ENCODE results near the gene CLSTN2. TPM values are rescaled to one million over a fixed set of nuclear protein-coding genes. Genes with fewer than 3 reads are reported as not detected.

CLSTN2 gene
- total and polyA plus RNA-seq, 8 donors, result 0.31 to 1.1 (median 0.61) TPM

DNA sequence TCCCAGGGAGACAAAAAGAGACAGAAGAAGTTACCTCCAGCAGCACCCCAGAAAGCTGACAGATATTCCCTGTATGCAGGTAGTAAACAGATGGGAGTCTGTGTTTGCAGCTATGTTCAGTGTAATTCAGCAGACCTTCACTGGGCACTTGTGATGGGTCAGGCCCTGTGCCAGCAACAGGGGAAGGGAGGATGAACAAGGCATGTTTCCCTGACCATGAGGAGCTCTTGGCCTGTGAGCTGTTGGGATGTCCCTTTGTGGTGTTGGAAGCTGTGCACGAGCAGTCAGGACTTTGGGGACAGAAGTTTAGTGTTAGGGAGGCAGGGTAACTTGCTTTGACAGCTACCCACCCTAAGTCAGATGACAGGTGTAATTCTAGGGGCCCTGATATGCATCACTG lies 636.9 kb downstream of the CLSTN2 start:
- no peak overlapping the region for H3K27ac ChIP-seq
- no peaks in the 10 kb centered on the region for H3K27me3 ChIP-seq
- intact Hi-C loops (cut with DNase I), result no loop called here
- no peak overlapping the region for H3K4me3 ChIP-seq
- DNase-seq (no peak), ATAC-seq (no peak)
- H3K9me3 ChIP-seq, result no peaks in the 10 kb centered on the region
- H3K4me1 ChIP-seq, result no peaks in the 10 kb centered on the region
- H3K36me3 ChIP-seq, result no peaks in the 10 kb centered on the region
- TF ChIP-seq, protein P1, sequence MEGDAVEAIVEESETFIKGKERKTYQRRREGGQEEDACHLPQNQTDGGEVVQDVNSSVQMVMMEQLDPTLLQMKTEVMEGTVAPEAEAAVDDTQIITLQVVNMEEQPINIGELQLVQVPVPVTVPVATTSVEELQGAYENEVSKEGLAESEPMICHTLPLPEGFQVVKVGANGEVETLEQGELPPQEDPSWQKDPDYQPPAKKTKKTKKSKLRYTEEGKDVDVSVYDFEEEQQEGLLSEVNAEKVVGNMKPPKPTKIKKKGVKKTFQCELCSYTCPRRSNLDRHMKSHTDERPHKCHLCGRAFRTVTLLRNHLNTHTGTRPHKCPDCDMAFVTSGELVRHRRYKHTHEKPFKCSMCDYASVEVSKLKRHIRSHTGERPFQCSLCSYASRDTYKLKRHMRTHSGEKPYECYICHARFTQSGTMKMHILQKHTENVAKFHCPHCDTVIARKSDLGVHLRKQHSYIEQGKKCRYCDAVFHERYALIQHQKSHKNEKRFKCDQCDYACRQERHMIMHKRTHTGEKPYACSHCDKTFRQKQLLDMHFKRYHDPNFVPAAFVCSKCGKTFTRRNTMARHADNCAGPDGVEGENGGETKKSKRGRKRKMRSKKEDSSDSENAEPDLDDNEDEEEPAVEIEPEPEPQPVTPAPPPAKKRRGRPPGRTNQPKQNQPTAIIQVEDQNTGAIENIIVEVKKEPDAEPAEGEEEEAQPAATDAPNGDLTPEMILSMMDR (IDR thresholded peaks at IDR 0.05), result no peak

DNA sequence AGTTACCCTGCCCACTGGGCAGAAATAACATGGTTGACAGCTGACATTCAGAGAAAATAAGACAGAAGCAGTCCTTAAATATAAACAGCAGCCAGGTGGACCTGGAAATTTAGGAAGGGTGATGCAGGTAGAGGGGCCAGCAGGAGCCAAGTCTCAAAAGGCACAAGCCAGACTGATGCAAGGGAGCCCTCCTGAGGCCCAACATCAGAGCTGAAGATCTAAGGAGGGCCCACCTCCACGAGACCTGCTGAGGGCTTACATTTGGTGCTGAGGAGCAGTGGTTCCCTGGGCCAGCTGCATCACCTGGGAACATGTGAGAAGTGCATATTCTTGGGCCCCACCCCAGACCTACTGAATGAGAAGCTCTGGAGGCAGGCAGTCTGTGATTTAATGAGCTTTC lies 637.3 kb downstream of the CLSTN2 start:
- ATAC-seq, result no peak
- TF ChIP-seq, protein P1 (IDR thresholded peaks at IDR 0.05), result no peak
- H3K27ac ChIP-seq, result no peak overlapping the region
- H3K36me3 ChIP-seq, result no peaks in the 10 kb centered on the region
- no peak for DNase-seq
- no peaks in the 10 kb centered on the region for H3K4me1 ChIP-seq
- intact Hi-C loops (cut with DNase I), result no loop called here
- H3K27me3 ChIP-seq, result no peaks in the 10 kb centered on the region
- H3K4me3 ChIP-seq, result no peak overlapping the region
- no peaks in the 10 kb centered on the region for H3K9me3 ChIP-seq

DNA sequence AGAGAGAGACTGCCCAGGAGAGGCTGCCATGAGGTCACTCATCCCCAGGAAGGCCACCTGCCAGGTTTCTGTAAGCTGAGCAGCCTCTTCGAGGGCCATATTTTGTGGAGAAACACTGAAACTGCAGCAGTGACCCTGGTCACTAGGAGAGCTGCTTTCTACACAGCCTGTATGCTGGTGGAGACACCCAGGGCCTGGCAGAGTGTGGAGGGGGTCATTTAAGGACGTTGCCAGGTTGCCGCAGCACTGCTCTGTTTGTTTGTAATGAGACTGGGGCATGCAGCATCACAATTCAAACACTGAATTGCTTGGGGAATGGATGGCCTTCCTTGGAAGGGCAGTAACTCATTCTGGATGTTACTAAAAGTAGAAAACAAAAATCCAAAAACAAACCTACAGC lies 638.0 kb downstream of the CLSTN2 start:
- no peaks in the 10 kb centered on the region for H3K27me3 ChIP-seq
- TF ChIP-seq, protein P1 (IDR thresholded peaks at IDR 0.05), result no peak
- intact Hi-C loops (cut with DNase I), result no loop called here
- DNase-seq (no peak), ATAC-seq (no peak)
- H3K36me3 ChIP-seq, result no peaks in the 10 kb centered on the region
- H3K27ac ChIP-seq, result no peak overlapping the region
- H3K4me3 ChIP-seq, result no peak overlapping the region
- H3K4me1 ChIP-seq, result no peaks in the 10 kb centered on the region
- no peaks in the 10 kb centered on the region for H3K9me3 ChIP-seq

DNA sequence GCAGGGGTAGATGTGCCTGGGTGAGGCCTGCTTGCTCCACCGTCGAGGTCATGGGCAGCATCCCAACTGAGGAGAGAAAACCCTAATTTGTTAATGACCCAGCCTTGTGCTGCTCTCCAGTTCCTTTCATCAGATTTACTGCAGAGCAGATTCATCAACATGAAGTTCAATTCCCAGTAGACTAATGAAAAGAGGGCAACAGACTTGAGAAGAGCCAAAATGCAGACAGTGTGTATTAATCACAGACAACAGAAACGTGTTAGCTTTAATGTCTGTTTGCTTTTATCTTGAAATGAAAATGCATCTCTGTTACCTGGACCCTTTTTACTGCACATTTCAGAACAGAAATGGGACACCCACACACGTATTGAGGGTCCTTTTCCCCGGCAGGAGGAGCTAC lies 639.4 kb downstream of the CLSTN2 start:
- H3K27ac ChIP-seq, result no peak overlapping the region

DNA sequence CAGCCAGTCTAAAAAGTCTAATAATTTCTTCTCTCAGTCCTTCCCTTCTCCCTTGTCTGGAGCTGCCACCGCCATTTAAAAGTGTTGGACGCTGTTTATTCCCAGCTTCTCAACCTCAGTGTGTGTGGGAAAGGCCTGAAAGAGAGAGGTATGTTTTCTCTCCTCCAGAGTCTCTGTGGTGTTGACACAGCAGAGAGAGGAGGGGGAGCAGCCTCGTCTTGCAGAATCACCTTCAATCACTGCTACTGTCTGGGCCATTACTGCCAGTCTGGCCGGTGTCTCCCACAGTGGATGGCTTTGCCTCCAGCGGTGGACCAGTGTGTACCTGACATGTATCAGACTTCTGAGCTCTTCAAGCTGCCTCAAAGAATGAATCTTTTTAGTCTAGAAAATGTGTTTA lies 641.5 kb downstream of the CLSTN2 start:
- DNase-seq (no peak), ATAC-seq (no peak)
- Histone ChIP-seq H3K27ac (no peak overlapping the region), H3K36me3 (no peaks in the 10 kb centered on the region), H3K4me3 (no peak overlapping the region), H3K27me3 (no peaks in the 10 kb centered on the region), H3K4me1 (no peaks in the 10 kb centered on the region), H3K9me3 (no peaks in the 10 kb centered on the region)
- intact Hi-C loops (cut with DNase I), result no loop called here
- TF ChIP-seq, protein P1 (IDR thresholded peaks at IDR 0.05), result no peak

More for the DNA sequence above, 639.4 kb downstream of the CLSTN2 start:
- Histone ChIP-seq H3K27me3 (no peaks in the 10 kb centered on the region), H3K4me3 (no peak overlapping the region), H3K9me3 (no peaks in the 10 kb centered on the region), H3K36me3 (no peaks in the 10 kb centered on the region), H3K4me1 (no peaks in the 10 kb centered on the region)
- DNase-seq (no peak), ATAC-seq (no peak)
- TF ChIP-seq, protein P1 (IDR thresholded peaks at IDR 0.05), result no peak
- intact Hi-C loops (cut with DNase I), result no loop called here
